ENCODE results near the gene FILIP1. TPM values are rescaled to one million over a fixed set of nuclear protein-coding genes. Genes with fewer than 3 reads are reported as not detected.

Gene FILIP1
- total and polyA plus RNA-seq, 2 of the 8 experiments (the other 6 are each of a cell fraction or from before 2014, with no cell fraction given): 2.4 to 5.7 TPM

GRCh38 chr6:75333676-75334200 lies 159.9 kb downstream of the FILIP1 start (continued):
- no peak for TF ChIP-seq ATF2 (IDR thresholded peaks at IDR 0.05; ENCODE audit: low read length)
- no peak for TF ChIP-seq SIX5 (IDR thresholded peaks at IDR 0.05; ENCODE audit: low read depth, low read length)

All from H1 (cell line).